ENCODE measurements around the gene VEZT.

Gene VEZT

GRCh38 chr12:95283371-95283770 lies 65.8 kb downstream of the VEZT start (continued):
- TF ChIP-seq TOX (CRISPR knock-in tag; IDR thresholded peaks at IDR 0.05; ENCODE audit: borderline replicate concordance): no peak
- no peak for TF ChIP-seq CREB5 (CRISPR knock-in tag; IDR thresholded peaks at IDR 0.05; ENCODE audit: low read depth)
- no peak for TF ChIP-seq TCF4 (CRISPR knock-in tag; IDR thresholded peaks at IDR 0.05; ENCODE audit: borderline replicate concordance)

- no peak for ATAC-seq
- TF ChIP-seq SNAI2 (CRISPR knock-in tag; IDR thresholded peaks at IDR 0.05): no peak
- TF ChIP-seq PATZ1 (CRISPR knock-in tag; IDR thresholded peaks at IDR 0.05; ENCODE audit: borderline replicate concordance): no peak
- TF ChIP-seq ISL1 (CRISPR knock-in tag; IDR thresholded peaks at IDR 0.05): no peak
- TF ChIP-seq BACH2 (CRISPR knock-in tag; IDR thresholded peaks at IDR 0.05; ENCODE audit: borderline replicate concordance): no peak
Observed at GRCh38 chr12:95286713-95287112, 69.1 kb downstream of the VEZT start.

- ATAC-seq: no peak
- no peak for TF ChIP-seq ZFP3 (CRISPR knock-in tag; IDR thresholded peaks at IDR 0.05)
- TF ChIP-seq CSDC2 (CRISPR knock-in tag; IDR thresholded peaks at IDR 0.05): no peak
- TF ChIP-seq SNAI2 (CRISPR knock-in tag; IDR thresholded peaks at IDR 0.05): no peak
- TF ChIP-seq ZFP30 (CRISPR knock-in tag; IDR thresholded peaks at IDR 0.05): no peak
- no peak for TF ChIP-seq TCF4 (CRISPR knock-in tag; IDR thresholded peaks at IDR 0.05; ENCODE audit: borderline replicate concordance)
- no peak for TF ChIP-seq RARB (CRISPR knock-in tag; IDR thresholded peaks at IDR 0.05)
- TF ChIP-seq OSR1 (CRISPR knock-in tag; IDR thresholded peaks at IDR 0.05): no peak
Observed at GRCh38 chr12:95291501-95291900, 73.9 kb downstream of the VEZT start.

- TF ChIP-seq ESRRG (CRISPR knock-in tag; IDR thresholded peaks at IDR 0.05) (no peak), ZFP30 (CRISPR knock-in tag; IDR thresholded peaks at IDR 0.05) (no peak), TSHZ2 (CRISPR knock-in tag; IDR thresholded peaks at IDR 0.05) (no peak), PATZ1 (CRISPR knock-in tag; IDR thresholded peaks at IDR 0.05; ENCODE audit: borderline replicate concordance) (no peak), ZNF70 (CRISPR knock-in tag; IDR thresholded peaks at IDR 0.05) (no peak), ZFP3 (CRISPR knock-in tag; IDR thresholded peaks at IDR 0.05) (no peak), ZNF8 (CRISPR knock-in tag; IDR thresholded peaks at IDR 0.05) (no peak), OSR1 (CRISPR knock-in tag; IDR thresholded peaks at IDR 0.05) (no peak), CSDC2 (CRISPR knock-in tag; IDR thresholded peaks at IDR 0.05) (no peak), CREB5 (CRISPR knock-in tag; IDR thresholded peaks at IDR 0.05; ENCODE audit: low read depth) (no peak), ZC3H10 (CRISPR knock-in tag; IDR thresholded peaks at IDR 0.05) (no peak)
- ATAC-seq: no peak
Observed at GRCh38 chr12:95298916-95299315, 81.3 kb downstream of the VEZT start.

GRCh38 chr12:95300286-95300685 lies 82.7 kb downstream of the VEZT start:
- ATAC-seq: no peak
- no peak for TF ChIP-seq ZNF565 (CRISPR knock-in tag; conservative IDR thresholded peaks at IDR 0.05; ENCODE audit: low read depth)
- no peak for TF ChIP-seq GLIS3 (CRISPR knock-in tag; IDR thresholded peaks at IDR 0.05)
- no peak for TF ChIP-seq TCF4 (CRISPR knock-in tag; IDR thresholded peaks at IDR 0.05; ENCODE audit: borderline replicate concordance)
- no peak for TF ChIP-seq CREB5 (CRISPR knock-in tag; IDR thresholded peaks at IDR 0.05; ENCODE audit: low read depth)
- no peak for TF ChIP-seq ISL1 (CRISPR knock-in tag; IDR thresholded peaks at IDR 0.05)
- no peak for TF ChIP-seq ZFP3 (CRISPR knock-in tag; IDR thresholded peaks at IDR 0.05)
- TF ChIP-seq PATZ1 (CRISPR knock-in tag; IDR thresholded peaks at IDR 0.05; ENCODE audit: borderline replicate concordance): no peak

Data from SK-N-SH treated with all-trans-retinoic acid at 6 μM for 48 hours (cell line).